ENCODE data around the gene KIRREL3.

GRCh38 chr11:126864934-126865333 lies 135.6 kb downstream of the KIRREL3 start:
- TF ChIP-seq CTCF (IDR thresholded peaks at IDR 0.05) (no peak), POLR2AphosphoS5 (IDR thresholded peaks at IDR 0.05) (no peak)
